Thyroid gland (tissue), 4 donors: ENCODE data around the gene KCNAB1.
"Not testable (repeated sequence)": the region's sequence is repeated elsewhere in the genome, so short reads cannot be mapped to it uniquely, and the experiment has no call there.

Experiments
- CTCF ChIP-seq, 6 experiments: fragments of 200-600 bp in 3 of 6; fragments of 450-650 bp in 3 of 6; sonication (generic) in 3 of 6; IDR thresholded peaks; one replicate each; pipeline ENCODE4 v1.5.1; 2016 to 2019; ENCODE audit warnings: antibody characterized with exemption in 6 of 6, mild to moderate bottlenecking in 2 of 6, inconsistent platforms in 1 of 6, moderate library complexity in 1 of 6
- POLR2A ChIP-seq, 2 donors: fragments of 450-650 bp; IDR thresholded peaks; one replicate each; pipeline ENCODE4 v1.6.1; 2017; ENCODE audit warnings: antibody characterized with exemption in 2 of 2, mild to moderate bottlenecking in 2 of 2, moderate library complexity in 1 of 2

GRCh38 chr3:156095652-156096051 is 24.7 kb upstream of the KCNAB1 start:
- TF ChIP-seq CTCF, POLR2A (IDR thresholded peaks at IDR 0.05): not testable (repeated sequence)
